HepG2 (cell line): ENCODE data around the gene PTK7. TPM values are rescaled to one million over a fixed set of nuclear protein-coding genes. Genes with fewer than 3 reads are reported as not detected.

Source experiments
- ATAC-seq: fragments of 200-7000 bp; cut with Tn5 transposase; 3 replicates; pipeline ENCODE4 v1.9.1; 2020; ENCODE audit warnings: mild to moderate bottlenecking, moderate library complexity
- BruUV-seq: library from RNA; stranded (reverse); fragments of 400-500 nt; replicated peaks from 2 replicates; lab custom pipeline; 2021; lab: Mats Ljungman, UMichigan
- CTCF ChIA-PET: fragments of 300-600 bp; formaldehyde crosslinking; extraction: SDS; loops from one replicate; lab custom pipeline; 2021; ENCODE audit warnings: low total read pairs, inconsistent platforms, low intra/inter-chr PET ratio; lab: Yijun Ruan, JAX
- POLR2A ChIA-PET: fragments of 350-600 bp; sonication (Branson Sonifier 250); formaldehyde crosslinking; loops from one replicate; lab custom pipeline; 2020; ENCODE audit warnings: antibody characterized with exemption, inconsistent platforms; lab: Yijun Ruan, JAX
- DNase-seq: peaks from one replicate; pipeline ENCODE4 v3.0.0-alpha.2; 2015; ENCODE audit warnings: low spot score
- FAIRE-seq: peaks from 3 replicates; lab custom pipeline; 2011; peaks lifted over from hg19 to GRCh38; lab: Jason Lieb, UNC
- H2AFZ ChIP-seq: one replicate; pipeline ENCODE4 v1.6.1; 2011; ENCODE audit warnings: low read length, inconsistent platforms
- H3K27ac ChIP-seq: fragments of 300-600 bp; 3 replicates; pipeline ENCODE4 v1.8.0; 2011; ENCODE audit warnings: mixed run types, mild to moderate bottlenecking, mixed read lengths, low read length, inconsistent platforms; ENCODE audit not compliant: insufficient read depth; ENCODE audit errors: extremely low read length
- H3K27me3 ChIP-seq, 2 experiments: fragments of 200-600 bp in 1 of 2; 2 replicates in 1 of 2; 3 replicates in 1 of 2; pipeline versions ENCODE4 v1.6.0 to v1.8.0; 2011; ENCODE audit warnings: low read length in 2 of 2, mild to moderate bottlenecking in 2 of 2, moderate library complexity in 2 of 2, inconsistent platforms in 1 of 2; ENCODE audit not compliant: insufficient read depth in 2 of 2, control insufficient read depth in 1 of 2
- H3K36me3 ChIP-seq, 2 experiments: fragments of 200-600 bp in 1 of 2; replicated peaks in 1 of 2; 2 replicates in 1 of 2; 3 replicates in 1 of 2; pipeline versions ENCODE4 v1.5.1 to v1.8.0; 2011; ENCODE audit warnings: low read length in 2 of 2, inconsistent platforms in 1 of 2; ENCODE audit not compliant: insufficient read depth in 2 of 2, control insufficient read depth in 1 of 2
- H3K4me1 ChIP-seq: 2 replicates; pipeline ENCODE4 v1.5.1; 2012; ENCODE audit warnings: low read length, inconsistent platforms; ENCODE audit not compliant: insufficient read depth
- H3K4me2 ChIP-seq: 2 replicates; pipeline ENCODE4 v1.6.0; 2011; ENCODE audit warnings: low read depth, low read length, inconsistent platforms
- H3K4me3 ChIP-seq, 3 experiments: fragments of 200-600 bp in 1 of 3; sonication (generic), shearing (Covaris generic) in 1 of 3; replicated peaks in 1 of 3; 2 replicates each; pipeline ENCODE4 v1.5.1; 2011 to 2016; ENCODE audit warnings: low read length in 3 of 3, inconsistent platforms in 2 of 3, low read depth in 2 of 3, mild to moderate bottlenecking in 2 of 3, control low read depth in 1 of 3, mixed read lengths in 1 of 3; ENCODE audit not compliant: insufficient read depth in 1 of 3
- H3K79me2 ChIP-seq: one replicate; pipeline ENCODE4 v1.6.1; 2011; ENCODE audit warnings: low read length, inconsistent platforms; ENCODE audit not compliant: insufficient read depth
- H3K9ac ChIP-seq: 2 replicates; pipeline ENCODE4 v1.6.0; 2011; ENCODE audit warnings: mild to moderate bottlenecking, low read depth, low read length, inconsistent platforms; ENCODE audit not compliant: insufficient read depth
- H3K9me3 ChIP-seq: 2 replicates; pipeline ENCODE4 v1.5.1; 2012; ENCODE audit warnings: mild to moderate bottlenecking, low read length
- H4K20me1 ChIP-seq: 2 replicates; pipeline ENCODE4 v1.6.0; 2011; ENCODE audit warnings: inconsistent platforms, mild to moderate bottlenecking, low read length, moderate library complexity; ENCODE audit not compliant: insufficient read depth
- ATF7 ChIP-seq, 2 experiments: fragments of 450-650 bp in 1 of 2; sonication (generic) in 1 of 2; formaldehyde crosslinking in 1 of 2; IDR thresholded peaks; 2 replicates each; pipeline versions ENCODE4 v1.4.0 to v1.6.1; 2016 to 2020; ENCODE audit warnings: antibody characterized with exemption in 1 of 2, mild to moderate bottlenecking in 1 of 2, missing genetic modification reagents in 1 of 2
- BRCA1 ChIP-seq: sonication (generic); formaldehyde crosslinking; IDR thresholded peaks from 2 replicates; pipeline ENCODE4 v1.4.0; 2020; ENCODE audit warnings: missing genetic modification reagents
- MAFK ChIP-seq, 2 experiments: IDR thresholded peaks in 1 of 2; conservative IDR thresholded peaks in 1 of 2; 2 replicates each; pipeline ENCODE4 v1.6.1; 2011; ENCODE audit warnings: improper control_type of control experiment in 2 of 2, low read length in 2 of 2
- NBN ChIP-seq: fragments of 450-650 bp; conservative IDR thresholded peaks from 2 replicates; pipeline ENCODE4 v1.6.1; 2017
- THYN1 ChIP-seq: sonication (generic); formaldehyde crosslinking; IDR thresholded peaks from 2 replicates; pipeline ENCODE4 v1.8.1; 2023; ENCODE audit warnings: low read depth, mild to moderate bottlenecking, moderate library complexity, missing genetic modification reagents, borderline replicate concordance
- WGBS: methylation state at CpG from one replicate; pipeline ENCODE4 v1.1.6; 2017; ENCODE audit warnings: low lambda C conversion rate; 5-methylcytosine and 5-hydroxymethylcytosine counted together
- in situ Hi-C: cut with HindIII; loops from 2 replicates; pipeline ENCODE4 v1.10.0; 2017; ENCODE audit warnings: low pct_unique_long_range_greater_than_20kb; ENCODE audit not compliant: extremely low pct_ligation_motif_present
- intact Hi-C: fragments of 100-400 bp; cut with micrococcal nuclease; formaldehyde crosslinking; loops from one replicate; pipeline ENCODE4 v1.10.0; 2022; ENCODE audit not compliant: unreplicated experiment
- polyA plus RNA-seq, 8 experiments: library from polyadenylated mRNA; depleted of rRNA in 3 of 8; stranded (reverse) in 7 of 8; unstranded in 1 of 8; fragments of >200 nt; fragmentation: Illumina TruSeq in 4 of 8; extraction: Trizol in 4 of 8; gene quantifications; 2 replicates each; pipeline versions ENCODE4 v1.2.1 to v1.2.3, GENCODE V29; 2011 to 2016; ENCODE audit warnings: low read depth in 4 of 8, missing spikeins in 1 of 8, mixed read lengths in 1 of 8; ENCODE audit not compliant: insufficient read depth in 1 of 8
- total RNA-seq, 5 experiments: library from RNA; depleted of rRNA; stranded (reverse); fragments of >200 nt; fragmentation: Illumina TruSeq; extraction: Trizol; gene quantifications; 2 replicates each; pipeline ENCODE4 v1.2.3, GENCODE V29; 2016; ENCODE audit warnings: low read depth in 1 of 5
- TF ChIP-seq, protein P1 (sequence below): sonication (generic); formaldehyde crosslinking; IDR thresholded peaks from 2 replicates; pipeline ENCODE4 v1.4.0; 2020; ENCODE audit warnings: mild to moderate bottlenecking, missing genetic modification reagents
- TF ChIP-seq, protein P2 (sequence below): sonication (generic); formaldehyde crosslinking; IDR thresholded peaks from 2 replicates; pipeline ENCODE4 v1.8.0; 2022; ENCODE audit warnings: missing genetic modification reagents, low read depth, mild to moderate bottlenecking, borderline replicate concordance
- TF ChIP-seq, protein P3 (sequence below): sonication (generic); formaldehyde crosslinking; IDR thresholded peaks from 2 replicates; pipeline ENCODE4 v1.8.0; 2022; ENCODE audit warnings: mild to moderate bottlenecking, missing genetic modification reagents; ENCODE audit not compliant: insufficient replicate concordance
- TF ChIP-seq, protein P4 (sequence below): sonication (generic); formaldehyde crosslinking; IDR thresholded peaks from 2 replicates; pipeline ENCODE4 v1.4.0; 2020; ENCODE audit warnings: mild to moderate bottlenecking, missing genetic modification reagents

PTK7 gene
- total and polyA plus RNA-seq, 2 of the 13 experiments (the other 11 are each of a cell fraction or from before 2014, with no cell fraction given) = 98.5 to 99.8 TPM

DNA sequence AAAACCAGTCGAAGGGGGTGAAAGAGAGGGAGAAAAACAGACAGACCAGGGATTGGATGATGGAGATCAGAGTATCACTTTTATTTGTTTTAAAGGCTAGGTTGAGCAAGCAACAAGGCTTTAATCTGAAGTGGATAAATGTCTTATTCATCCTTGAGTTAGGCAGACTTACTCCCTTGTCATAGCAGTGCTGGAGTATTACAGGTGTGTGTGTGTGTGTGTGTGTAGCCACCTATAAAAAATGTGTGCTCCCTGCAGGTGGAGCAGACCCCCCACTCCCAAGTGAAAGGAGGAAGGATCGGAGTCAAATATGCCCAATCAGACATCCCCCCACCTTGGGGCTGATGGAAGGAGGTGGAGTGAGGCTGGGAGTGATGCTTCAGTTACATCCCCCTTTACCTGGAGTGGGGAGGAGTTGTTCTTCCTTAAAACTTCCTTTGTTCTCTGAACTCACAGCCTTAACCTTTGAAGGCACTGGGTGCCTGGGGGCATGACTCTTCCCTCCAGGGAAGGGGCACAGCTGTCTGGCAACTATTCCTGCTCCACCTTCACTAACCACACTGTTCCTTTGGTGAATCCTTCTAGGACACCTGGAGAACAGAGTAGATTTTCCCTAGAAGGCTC, 27.3 kb downstream of the PTK7 start (continued):
- TF ChIP-seq ATF7 (IDR thresholded peaks at IDR 0.05) (no peak), ATF7 (CRISPR knock-in tag; IDR thresholded peaks at IDR 0.05) (no peak), NBN (no peak), MAFK (conservative IDR thresholded peaks at IDR 0.05 in 1 of 2, IDR thresholded peaks at IDR 0.05 in 1 of 2; ENCODE audit: low read length in 2 of 2) (no peak), BRCA1 (CRISPR knock-in tag) (no peak)
- TF ChIP-seq, protein P1, sequence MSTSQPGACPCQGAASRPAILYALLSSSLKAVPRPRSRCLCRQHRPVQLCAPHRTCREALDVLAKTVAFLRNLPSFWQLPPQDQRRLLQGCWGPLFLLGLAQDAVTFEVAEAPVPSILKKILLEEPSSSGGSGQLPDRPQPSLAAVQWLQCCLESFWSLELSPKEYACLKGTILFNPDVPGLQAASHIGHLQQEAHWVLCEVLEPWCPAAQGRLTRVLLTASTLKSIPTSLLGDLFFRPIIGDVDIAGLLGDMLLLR (CRISPR knock-in tag) = no peak
- TF ChIP-seq, protein P2, sequence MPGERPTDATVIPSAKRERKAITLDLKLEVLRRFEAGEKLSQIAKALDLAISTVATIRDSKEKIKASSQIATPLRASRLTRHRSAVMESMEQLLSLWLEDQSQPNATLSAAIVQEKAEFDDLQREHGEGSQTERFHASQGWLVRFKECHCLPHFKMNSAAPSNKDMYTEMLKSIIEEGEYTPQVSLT = no peak
- TF ChIP-seq, protein P3, sequence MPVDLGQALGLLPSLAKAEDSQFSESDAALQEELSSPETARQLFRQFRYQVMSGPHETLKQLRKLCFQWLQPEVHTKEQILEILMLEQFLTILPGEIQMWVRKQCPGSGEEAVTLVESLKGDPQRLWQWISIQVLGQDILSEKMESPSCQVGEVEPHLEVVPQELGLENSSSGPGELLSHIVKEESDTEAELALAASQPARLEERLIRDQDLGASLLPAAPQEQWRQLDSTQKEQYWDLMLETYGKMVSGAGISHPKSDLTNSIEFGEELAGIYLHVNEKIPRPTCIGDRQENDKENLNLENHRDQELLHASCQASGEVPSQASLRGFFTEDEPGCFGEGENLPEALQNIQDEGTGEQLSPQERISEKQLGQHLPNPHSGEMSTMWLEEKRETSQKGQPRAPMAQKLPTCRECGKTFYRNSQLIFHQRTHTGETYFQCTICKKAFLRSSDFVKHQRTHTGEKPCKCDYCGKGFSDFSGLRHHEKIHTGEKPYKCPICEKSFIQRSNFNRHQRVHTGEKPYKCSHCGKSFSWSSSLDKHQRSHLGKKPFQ (CRISPR knock-in tag) = no peak

DNA sequence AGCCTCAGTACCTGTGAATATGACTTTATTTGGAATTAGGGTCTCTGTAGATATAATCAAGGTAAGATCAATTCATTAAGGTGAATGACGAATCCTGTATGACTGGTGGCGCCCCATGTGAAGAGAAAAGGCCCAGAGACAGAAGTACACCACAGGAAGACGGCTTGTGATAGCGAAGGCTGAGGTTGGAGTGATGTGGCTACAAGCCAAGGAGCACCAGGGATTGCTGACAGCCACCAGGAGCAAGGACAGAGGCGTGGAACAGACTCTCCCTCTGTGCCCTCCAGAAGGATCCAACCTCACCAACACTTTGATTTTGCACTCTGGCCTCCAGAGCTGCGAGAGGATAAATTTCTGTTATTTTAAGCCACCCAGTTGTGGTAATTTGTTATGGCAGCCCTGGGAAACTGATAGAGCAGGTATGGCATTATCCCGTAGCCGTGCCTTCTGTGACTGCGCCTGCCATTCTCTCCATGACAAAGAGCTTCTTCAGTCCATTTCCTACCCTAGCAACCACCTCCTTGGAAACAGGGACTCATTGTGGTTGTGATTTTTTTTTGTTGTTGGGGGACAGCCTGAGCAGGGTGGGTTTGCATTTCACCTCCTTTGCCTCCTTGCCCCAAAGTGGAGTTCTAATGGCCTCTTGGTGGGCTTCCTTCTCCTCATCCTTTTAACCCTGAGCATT, 29.6 kb downstream of the PTK7 start:
- POLR2A ChIA-PET = interaction anchor here (1.3 kb wide), 2 partner anchors 16 kb away, joined by 4 to 5 read pairs; no protein-coding TSS in a partner anchor
- peaks cover 42% of the 10 kb centered on the region for H3K79me2 ChIP-seq

More for the DNA sequence above, 29.6 kb downstream of the PTK7 start:
- H4K20me1 ChIP-seq = no peaks in the 10 kb centered on the region
- no peak overlapping the region for H3K27ac ChIP-seq
- no peak overlapping the region for H2AFZ ChIP-seq
- H3K4me1 ChIP-seq = peaks cover 16% of the 10 kb centered on the region
- H3K27me3 ChIP-seq = no peaks in the 10 kb centered on the region
- no peak for FAIRE-seq
- H3K9ac ChIP-seq = no peak overlapping the region
- BruUV-seq = no TSS peak
- no peaks in the 10 kb centered on the region for H3K36me3 ChIP-seq
- WGBS = 96% methylated on average over 9 of the region's 9 CpGs
- no peak overlapping the region for H3K4me3 ChIP-seq
- CTCF ChIA-PET = no interaction called here
- TF ChIP-seq THYN1 (CRISPR knock-in tag) = no peak
- TF ChIP-seq, protein P4, sequence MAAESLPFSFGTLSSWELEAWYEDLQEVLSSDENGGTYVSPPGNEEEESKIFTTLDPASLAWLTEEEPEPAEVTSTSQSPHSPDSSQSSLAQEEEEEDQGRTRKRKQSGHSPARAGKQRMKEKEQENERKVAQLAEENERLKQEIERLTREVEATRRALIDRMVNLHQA (CRISPR knock-in tag) = no peak
- DNase-seq = no peak
- no peak overlapping the region for H3K4me2 ChIP-seq
- in situ Hi-C loops = no loop called here
- intact Hi-C loops = no loop called here
- no peaks in the 10 kb centered on the region for H3K9me3 ChIP-seq
- no peak for ATAC-seq
